Fibroblast of pulmonary artery (primary cell): ENCODE results near the gene CYSLTR2.

Source experiments
- DNase-seq: peaks from one replicate; pipeline ENCODE4 v3.0.0-alpha.2; 2010; ENCODE audit warnings: low read depth
- H3K4me3 ChIP-seq: replicated peaks from 2 replicates; pipeline ENCODE4 v1.5.1; 2011; ENCODE audit warnings: low read depth, mild to moderate bottlenecking, control low read depth, low read length, moderate library complexity
- CTCF ChIP-seq: IDR thresholded peaks from 2 replicates; pipeline ENCODE4 v1.5.1; 2011; ENCODE audit warnings: mild to moderate bottlenecking, control low read depth, low read length, inconsistent platforms; ENCODE audit errors: missing control alignments

The CYSLTR2 gene

GRCh38 chr13:48634636-48635035 is 19.1 kb upstream of the CYSLTR2 start:
- no peak for TF ChIP-seq CTCF
- H3K4me3 ChIP-seq, result no peak overlapping the region
- no peak for DNase-seq

- no peak for TF ChIP-seq CTCF
- DNase-seq, result no peak
- H3K4me3 ChIP-seq, result no peak overlapping the region
Observed at GRCh38 chr13:48635478-48635877, 18.3 kb upstream of the CYSLTR2 start.

- TF ChIP-seq CTCF, result no peak
- no peak overlapping the region for H3K4me3 ChIP-seq
- peak; percentile 97 for DNase-seq
Observed at GRCh38 chr13:48636550-48636949, 17.2 kb upstream of the CYSLTR2 start.

GRCh38 chr13:48637601-48638000 is 16.1 kb upstream of the CYSLTR2 start:
- TF ChIP-seq CTCF, result no peak
- no peak overlapping the region for H3K4me3 ChIP-seq

GRCh38 chr13:48640767-48641166 is 13.0 kb upstream of the CYSLTR2 start:
- no peak for DNase-seq
- no peak for TF ChIP-seq CTCF
- no peak overlapping the region for H3K4me3 ChIP-seq

More at GRCh38 chr13:48637601-48638000, 16.1 kb upstream of the CYSLTR2 start:
- no peak for DNase-seq

GRCh38 chr13:48641404-48641803 is 12.3 kb upstream of the CYSLTR2 start:
- TF ChIP-seq CTCF, result no peak
- H3K4me3 ChIP-seq, result no peak overlapping the region

GRCh38 chr13:48642061-48642460 is 11.7 kb upstream of the CYSLTR2 start:
- no peak for DNase-seq
- H3K4me3 ChIP-seq, result no peak overlapping the region
- no peak for TF ChIP-seq CTCF

More at GRCh38 chr13:48641404-48641803, 12.3 kb upstream of the CYSLTR2 start:
- DNase-seq, result no peak
